ENCODE results near the gene EIF2AK2.

EIF2AK2 gene

DNA sequence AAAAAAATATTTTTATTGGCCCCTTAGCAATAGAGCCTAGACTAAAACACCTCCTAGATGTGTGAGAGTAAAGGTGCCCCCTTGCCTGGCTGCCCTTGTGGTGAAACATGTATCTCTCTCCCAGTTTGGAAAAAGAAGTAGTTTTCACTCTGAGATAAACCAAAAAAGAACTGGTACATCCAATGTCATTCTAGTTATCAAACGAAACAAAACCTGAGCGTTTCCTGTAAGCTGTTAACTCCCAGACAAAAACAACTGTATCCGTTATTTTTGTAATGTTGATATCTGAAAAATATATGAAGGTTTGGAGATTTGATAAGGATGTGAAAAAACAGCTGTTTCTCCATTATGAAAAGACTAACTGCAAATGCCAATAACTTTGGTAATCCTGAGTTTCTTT lies 96.9 kb downstream of the EIF2AK2 start:
- intact Hi-C loops (cut with DNase I; ENCODE audit: low total_unique reads): no loop called here
- no peak overlapping the region for H3K27ac ChIP-seq
- H3K4me3 ChIP-seq: no peak overlapping the region
- no peak for DNase-seq
- H3K4me1 ChIP-seq: no peaks in the 10 kb centered on the region
- H3K9me3 ChIP-seq: no peaks in the 10 kb centered on the region
- peaks cover 68 to 97% (median 91%) of the 10 kb centered on the region in 3 donors for H3K36me3 ChIP-seq
- TF ChIP-seq, protein P1, sequence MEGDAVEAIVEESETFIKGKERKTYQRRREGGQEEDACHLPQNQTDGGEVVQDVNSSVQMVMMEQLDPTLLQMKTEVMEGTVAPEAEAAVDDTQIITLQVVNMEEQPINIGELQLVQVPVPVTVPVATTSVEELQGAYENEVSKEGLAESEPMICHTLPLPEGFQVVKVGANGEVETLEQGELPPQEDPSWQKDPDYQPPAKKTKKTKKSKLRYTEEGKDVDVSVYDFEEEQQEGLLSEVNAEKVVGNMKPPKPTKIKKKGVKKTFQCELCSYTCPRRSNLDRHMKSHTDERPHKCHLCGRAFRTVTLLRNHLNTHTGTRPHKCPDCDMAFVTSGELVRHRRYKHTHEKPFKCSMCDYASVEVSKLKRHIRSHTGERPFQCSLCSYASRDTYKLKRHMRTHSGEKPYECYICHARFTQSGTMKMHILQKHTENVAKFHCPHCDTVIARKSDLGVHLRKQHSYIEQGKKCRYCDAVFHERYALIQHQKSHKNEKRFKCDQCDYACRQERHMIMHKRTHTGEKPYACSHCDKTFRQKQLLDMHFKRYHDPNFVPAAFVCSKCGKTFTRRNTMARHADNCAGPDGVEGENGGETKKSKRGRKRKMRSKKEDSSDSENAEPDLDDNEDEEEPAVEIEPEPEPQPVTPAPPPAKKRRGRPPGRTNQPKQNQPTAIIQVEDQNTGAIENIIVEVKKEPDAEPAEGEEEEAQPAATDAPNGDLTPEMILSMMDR (IDR thresholded peaks at IDR 0.05): no peak
- H3K27me3 ChIP-seq: no peaks in the 10 kb centered on the region

DNA sequence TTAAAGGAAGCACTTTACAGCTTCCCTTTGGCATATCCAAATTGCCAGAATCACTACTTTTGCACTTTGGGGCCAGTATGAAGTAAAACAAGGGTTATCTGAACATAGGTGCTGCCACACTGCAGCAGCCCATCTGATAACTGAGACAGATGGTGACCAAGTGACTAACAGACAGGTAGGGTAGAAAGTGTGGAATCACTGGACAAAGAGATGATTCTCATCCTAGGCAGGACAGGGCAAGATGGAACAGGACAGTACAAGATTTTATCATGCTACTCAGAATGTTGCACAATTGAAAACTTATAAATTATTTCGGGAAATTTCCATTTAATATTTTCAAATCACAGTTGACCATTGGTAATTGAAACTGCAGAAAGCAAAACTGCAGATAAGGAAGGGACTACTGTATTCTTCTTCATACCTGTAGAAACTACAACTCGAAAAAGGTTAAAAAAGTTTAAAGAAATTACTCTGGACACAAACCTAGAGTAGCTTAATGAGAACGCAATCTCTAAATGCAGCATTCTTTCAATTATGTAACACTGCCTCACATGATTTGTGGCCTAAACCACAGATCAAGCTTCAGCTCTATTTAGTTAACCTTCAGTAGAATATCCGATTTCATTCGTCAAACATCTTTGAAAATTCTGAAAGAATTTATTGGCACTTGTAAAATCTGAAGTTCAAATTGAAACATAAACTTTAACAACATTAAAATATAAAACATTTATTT lies 104.0 kb downstream of the EIF2AK2 start:
- Histone ChIP-seq H3K4me3 (no peak overlapping the region), H3K9me3 (no peaks in the 10 kb centered on the region), H3K4me1 (no peaks in the 10 kb centered on the region), H3K36me3 (peaks cover 48 to 88% (median 54%) of the 10 kb centered on the region in 3 donors), H3K27me3 (no peaks in the 10 kb centered on the region), H3K27ac (no peak overlapping the region)
- no peak for DNase-seq
- TF ChIP-seq, protein P1 (IDR thresholded peaks at IDR 0.05): no peak
- intact Hi-C loops (cut with DNase I; ENCODE audit: low total_unique reads): no loop called here

Data from tibial artery (tissue), 4 donors.